Caco-2 (cell line): ENCODE measurements around the gene CEL. TPM values are rescaled to one million over a fixed set of nuclear protein-coding genes. Genes with fewer than 3 reads are reported as not detected.
A peak's percentile ranks its signal among the peaks of the same experiment; 100 is the strongest.

Source experiments
- BruUV-seq: library from RNA; stranded (reverse); fragments of 400-500 nt; replicated peaks from 2 replicates; lab custom pipeline; 2021; lab: Mats Ljungman, UMichigan
- CTCF ChIA-PET: fragments of 300-600 bp; sonication (Branson Sonifier 250); formaldehyde crosslinking; loops from one replicate; lab custom pipeline; 2022; ENCODE audit warnings: antibody characterized with exemption; lab: Charles Lee
- POLR2A ChIA-PET: fragments of 300-600 bp; sonication (Branson Sonifier 250); formaldehyde crosslinking; loops from one replicate; lab custom pipeline; 2022; ENCODE audit warnings: antibody characterized with exemption; lab: Charles Lee
- DNase-seq, 2 experiments: peaks; one replicate each; pipeline versions ENCODE4 v3.0.0 to v3.0.0-alpha.2; 2020 to 2022
- H3K27me3 ChIP-seq: replicated peaks from 2 replicates; pipeline ENCODE4 v1.6.0; 2011; ENCODE audit warnings: low read length; ENCODE audit not compliant: control insufficient read depth, insufficient read depth
- H3K36me3 ChIP-seq: 2 replicates; pipeline ENCODE4 v1.5.1; 2011; ENCODE audit warnings: low read length; ENCODE audit not compliant: control insufficient read depth, insufficient read depth
- H3K4me1 ChIP-seq: fragments of 250-450 bp; sonication (Bioruptor Pico); 2 replicates; pipeline ENCODE4 v1.5.1; 2020; ENCODE audit warnings: mild to moderate bottlenecking
- H3K4me3 ChIP-seq: 2 replicates; pipeline ENCODE4 v1.5.1; 2011; ENCODE audit warnings: low read depth, mild to moderate bottlenecking, control low read depth, low read length
- H3K9me3 ChIP-seq: fragments of 250-450 bp; sonication (Bioruptor Pico); 2 replicates; pipeline ENCODE4 v1.5.1; 2020; ENCODE audit warnings: mild to moderate bottlenecking, moderate library complexity
- H3K27ac Mint-ChIP-seq: one replicate; pipeline ENCODE4 v1.8.0; 2022; ENCODE audit warnings: mixed read lengths; ENCODE audit not compliant: unreplicated experiment
- H3K27me3 Mint-ChIP-seq: one replicate; pipeline ENCODE4 v1.8.0; 2022; ENCODE audit warnings: mixed read lengths; ENCODE audit not compliant: insufficient read depth, unreplicated experiment
- H3K36me3 Mint-ChIP-seq: one replicate; pipeline ENCODE4 v1.8.0; 2022; ENCODE audit warnings: mild to moderate bottlenecking, mixed read lengths; ENCODE audit not compliant: insufficient read depth, unreplicated experiment
- H3K4me1 Mint-ChIP-seq: one replicate; pipeline ENCODE4 v1.8.0; 2022; ENCODE audit warnings: low read depth, mixed read lengths; ENCODE audit not compliant: unreplicated experiment
- H3K4me3 Mint-ChIP-seq: one replicate; pipeline ENCODE4 v1.8.0; 2022; ENCODE audit warnings: mild to moderate bottlenecking, moderate library complexity, mixed read lengths; ENCODE audit not compliant: unreplicated experiment
- H3K9me3 Mint-ChIP-seq: one replicate; pipeline ENCODE4 v1.8.0; 2022; ENCODE audit warnings: mixed read lengths; ENCODE audit not compliant: unreplicated experiment
- CTCF ChIP-seq, 2 experiments: fragments of 200-600 bp in 1 of 2; IDR thresholded peaks; 1 replicate in 1 of 2; 2 replicates in 1 of 2; pipeline versions ENCODE4 v1.5.1 to v1.8.0; 2011 to 2022; ENCODE audit warnings: antibody characterized with exemption in 1 of 2, control low read depth in 1 of 2, inconsistent platforms in 1 of 2, low read depth in 1 of 2, low read length in 1 of 2, mild to moderate bottlenecking in 1 of 2, moderate library complexity in 1 of 2; ENCODE audit not compliant: insufficient read depth in 1 of 2, severe bottlenecking in 1 of 2, unreplicated experiment in 1 of 2
- intact Hi-C: fragments of 100-400 bp; cut with micrococcal nuclease; formaldehyde crosslinking; loops from one replicate; pipeline ENCODE4 v1.10.0; 2022; ENCODE audit not compliant: unreplicated experiment
- total RNA-seq: library from RNA; stranded (reverse); gene quantifications from 2 replicates; pipeline ENCODE4 v1.2.3, GENCODE V29; 2022

The CEL gene
- total RNA-seq, 1 experiment from 2014 or later: 2.0 TPM

- Mint-ChIP-seq H3K4me3 (peak overlapping the region; percentile 89), H3K36me3 (peaks cover 25% of the 10 kb centered on the region), H3K27ac (peak overlapping the region; percentile 95), H3K4me1 (peaks cover 15% of the 10 kb centered on the region), H3K27me3 (peaks cover 5% of the 10 kb centered on the region), H3K9me3 (no peaks in the 10 kb centered on the region)
- Histone ChIP-seq H3K36me3 (peaks cover 1% of the 10 kb centered on the region), H3K4me1 (peaks cover 9% of the 10 kb centered on the region; the same call in 1 of the 2 replicates), H3K9me3 (no peaks in the 10 kb centered on the region), H3K4me3 (peak overlapping the region; percentile 94), H3K27me3 (no peaks in the 10 kb centered on the region)
- ChIA-PET POLR2A (interaction anchor here (0.6 to 1.8 kb wide), 14 partner anchors 8 to 388 kb away, joined by 3 to 17 read pairs (median 4); partner anchors contain the start of genes MED22, REXO4 and RPL7A), CTCF (interaction anchor here (0.6 to 1.6 kb wide), 5 partner anchors 8 to 202 kb away, joined by 4 to 27 read pairs (median 6); partner anchors contain the start of gene GFI1B)
- no peak for TF ChIP-seq CTCF (IDR thresholded peaks at IDR 0.05; ENCODE audit: insufficient read depth in 1 of 2, low read depth in 1 of 2, low read length in 1 of 2, severe bottlenecking in 1 of 2, unreplicated experiment in 1 of 2)
- no peak for DNase-seq
- BruUV-seq: TSS peak; percentile 95
- intact Hi-C loops: loop anchor here (1.0 kb wide), 1 partner anchor 8 kb away; no protein-coding TSS in a partner anchor
These were observed 31.8 kb upstream of the CEL start for GRCh38 chr9:133029994-133030316.

- no peaks in the 10 kb centered on the region for H3K27me3 ChIP-seq
- Mint-ChIP-seq H3K4me1 (peaks cover 15% of the 10 kb centered on the region), H3K4me3 (peak within 1 kb of the TSS; percentile 89), H3K27me3 (peaks cover 5% of the 10 kb centered on the region), H3K27ac (peak within 1 kb of the TSS; percentile 95), H3K36me3 (peaks cover 25% of the 10 kb centered on the region), H3K9me3 (no peaks in the 10 kb centered on the region)
- H3K4me3 ChIP-seq: peak within 1 kb of the TSS; percentile 94
- peaks cover 1% of the 10 kb centered on the region for H3K36me3 ChIP-seq
- TF ChIP-seq CTCF (IDR thresholded peaks at IDR 0.05; ENCODE audit: insufficient read depth in 1 of 2, low read depth in 1 of 2, low read length in 1 of 2, severe bottlenecking in 1 of 2, unreplicated experiment in 1 of 2): no peak
- BruUV-seq: TSS peak; percentile 58
- DNase-seq: peak; percentile 95 to 96
- ChIA-PET POLR2A (interaction anchor here (0.6 to 1.8 kb wide), 20 partner anchors 8 to 616 kb away, joined by 3 to 17 read pairs (median 3); partner anchors contain the start of genes MED22, REXO4 and RPL7A), CTCF (interaction anchor here (0.6 to 1.6 kb wide), 6 partner anchors 8 to 202 kb away, joined by 3 to 27 read pairs (median 6); partner anchors contain the start of gene GFI1B)
- intact Hi-C loops: loop anchor here (1.0 kb wide), 1 partner anchor 8 kb away; no protein-coding TSS in a partner anchor
- H3K4me1 ChIP-seq: peaks cover 9% of the 10 kb centered on the region; the same call in 1 of the 2 replicates
- no peaks in the 10 kb centered on the region for H3K9me3 ChIP-seq
These were observed 31.3 kb upstream of the CEL start, which contains the start of gene GTF3C5 for GRCh38 chr9:133030317-133031129. Gene GTF3C5, plus strand, starts transcription at chr9:133030997. Its CDS starts 15 bp downstream, at chr9:133031012.

- Histone ChIP-seq H3K4me3 (peak overlapping the region; percentile 81), H3K36me3 (peaks cover 1% of the 10 kb centered on the region), H3K9me3 (no peaks in the 10 kb centered on the region), H3K4me1 (peaks cover 9% of the 10 kb centered on the region; the same call in 1 of the 2 replicates), H3K27me3 (no peaks in the 10 kb centered on the region)
- H3K4me1 Mint-ChIP-seq: peaks cover 15% of the 10 kb centered on the region
- no peak for DNase-seq
- ChIA-PET CTCF (interaction anchor here (1.5 to 1.6 kb wide), 3 partner anchors 9 to 113 kb away, joined by 6 to 27 read pairs (median 15); partner anchors contain the start of gene GFI1B), POLR2A (interaction anchor here (0.6 to 1.8 kb wide), 6 partner anchors 9 to 525 kb away, joined by 3 to 17 read pairs (median 8); no protein-coding TSS in a partner anchor)
- peak overlapping the region; percentile 95 for H3K27ac Mint-ChIP-seq
- peaks cover 5% of the 10 kb centered on the region for H3K27me3 Mint-ChIP-seq
- peak overlapping the region; percentile 89 for H3K4me3 Mint-ChIP-seq
- no peaks in the 10 kb centered on the region for H3K9me3 Mint-ChIP-seq
- no peak for TF ChIP-seq CTCF (IDR thresholded peaks at IDR 0.05; ENCODE audit: insufficient read depth in 1 of 2, low read depth in 1 of 2, low read length in 1 of 2, severe bottlenecking in 1 of 2, unreplicated experiment in 1 of 2)
- H3K36me3 Mint-ChIP-seq: peaks cover 25% of the 10 kb centered on the region
- intact Hi-C loops: no loop called here
- BruUV-seq: no TSS peak
These were observed 30.7 kb upstream of the CEL start for GRCh38 chr9:133031130-133031422.
